SK-N-SH (cell line): Measurements from ENCODE around the gene KIZ. TPM values are rescaled to one million over a fixed set of nuclear protein-coding genes. Genes with fewer than 3 reads are reported as not detected.

Experiments used
- CTCF ChIA-PET: fragments of 300-600, 350-600 bp; formaldehyde crosslinking; extraction: SDS; loops from one replicate; lab custom pipeline; 2021; lab: Yijun Ruan, JAX
- POLR2A ChIA-PET: fragments of 350-600 bp; sonication (Branson Sonifier 250); formaldehyde crosslinking; extraction: SDS; loops from one replicate; lab custom pipeline; 2020; ENCODE audit warnings: antibody characterized with exemption, inconsistent platforms; lab: Yijun Ruan, JAX
- DNase-seq: peaks from one replicate; pipeline ENCODE4 v3.0.0; 2012
- H2AFZ ChIP-seq: fragments of 200-600 bp; sonication (generic); 2 replicates; pipeline ENCODE4 v1.8.1; 2016; ENCODE audit warnings: antibody characterized with exemption, mild to moderate bottlenecking, low read depth
- H3F3A ChIP-seq: fragments of 200-600 bp; sonication (generic); replicated peaks from 2 replicates; pipeline ENCODE3; 2016; ENCODE audit warnings: antibody characterized with exemption, mild to moderate bottlenecking; ENCODE audit not compliant: insufficient read depth
- H3K27ac ChIP-seq, 2 experiments: fragments of 200-500 bp in 1 of 2; fragments of 200-600 bp in 1 of 2; sonication (Bioruptor generic) in 1 of 2; sonication (generic), shearing (Covaris generic) in 1 of 2; 2 replicates each; pipeline versions ENCODE4 v1.5.1 to v1.6.1; 2014 to 2016; ENCODE audit warnings: low read depth in 2 of 2, inconsistent platforms in 1 of 2, low read length in 1 of 2, mild to moderate bottlenecking in 1 of 2, mixed read lengths in 1 of 2
- H3K27me3 ChIP-seq: fragments of 200-600 bp; sonication (generic), shearing (Covaris generic); 2 replicates; pipeline ENCODE4 v1.6.1; 2016; ENCODE audit warnings: mixed run types; ENCODE audit not compliant: insufficient read depth
- H3K36me3 ChIP-seq, 2 experiments: fragments of 200-500 bp in 1 of 2; fragments of 200-600 bp in 1 of 2; sonication (Bioruptor generic) in 1 of 2; sonication (generic) in 1 of 2; replicated peaks in 1 of 2; 2 replicates each; pipeline versions ENCODE3 to v1.5.1; 2014 to 2016; ENCODE audit warnings: low read length in 1 of 2, mild to moderate bottlenecking in 1 of 2; ENCODE audit not compliant: insufficient read depth in 2 of 2, control insufficient read depth in 1 of 2
- H3K4me1 ChIP-seq, 2 experiments: fragments of 200-500 bp in 1 of 2; fragments of 200-600 bp in 1 of 2; sonication (Bioruptor generic) in 1 of 2; sonication (generic), shearing (Covaris generic) in 1 of 2; 2 replicates each; pipeline versions ENCODE4 v1.5.1 to v1.6.1; 2014 to 2016; ENCODE audit warnings: low read depth in 1 of 2, low read length in 1 of 2, mixed run types in 1 of 2; ENCODE audit not compliant: insufficient read depth in 2 of 2, control insufficient read depth in 1 of 2
- H3K4me2 ChIP-seq: fragments of 200-600 bp; sonication (generic), shearing (Covaris generic); 2 replicates; pipeline ENCODE4 v1.6.1; 2017; ENCODE audit warnings: mixed run types
- H3K4me3 ChIP-seq, 2 experiments: fragments of 200-500 bp in 1 of 2; fragments of 200-600 bp in 1 of 2; sonication (Bioruptor generic) in 1 of 2; sonication (generic), shearing (Covaris generic) in 1 of 2; 2 replicates each; pipeline versions ENCODE4 v1.5.1 to v1.8.1; 2014 to 2016; ENCODE audit warnings: low read depth in 2 of 2, inconsistent platforms in 1 of 2, low read length in 1 of 2, mild to moderate bottlenecking in 1 of 2, mixed read lengths in 1 of 2, moderate library complexity in 1 of 2
- H3K79me2 ChIP-seq: fragments of 200-600 bp; sonication (generic); 2 replicates; pipeline ENCODE4 v1.8.1; 2017; ENCODE audit warnings: mild to moderate bottlenecking; ENCODE audit not compliant: insufficient read depth
- H3K9ac ChIP-seq: fragments of 200-600 bp; sonication (generic); 2 replicates; pipeline ENCODE4 v1.6.1; 2017; ENCODE audit warnings: mixed run types
- H3K9me2 ChIP-seq: fragments of 200-600 bp; sonication (generic); 2 replicates; pipeline ENCODE4 v1.6.1; 2017; ENCODE audit warnings: mixed run types
- H3K9me3 ChIP-seq: fragments of 200-600 bp; sonication (generic); 2 replicates; pipeline ENCODE4 v1.6.1; 2017; ENCODE audit warnings: mixed run types, mild to moderate bottlenecking, moderate library complexity
- H4K20me1 ChIP-seq: fragments of 200-600 bp; sonication (generic); 2 replicates; pipeline ENCODE4 v1.6.1; 2017; ENCODE audit warnings: mild to moderate bottlenecking, mixed run types; ENCODE audit not compliant: insufficient read depth
- JUND ChIP-seq: IDR thresholded peaks from 2 replicates; pipeline ENCODE4 v1.4.0; 2012
- NRF1 ChIP-seq: IDR thresholded peaks from 2 replicates; pipeline ENCODE4 v1.6.1; 2012; ENCODE audit warnings: low read depth, mild to moderate bottlenecking, low read length
- SIN3A ChIP-seq: IDR thresholded peaks from 2 replicates; pipeline ENCODE4 v1.6.1; 2012; ENCODE audit warnings: low read depth, mild to moderate bottlenecking, low read length, moderate library complexity, borderline replicate concordance
- WGBS: methylation state at CpG from one replicate; pipeline ENCODE4 v1.1.6; 2017; ENCODE audit warnings: low lambda C conversion rate; 5-methylcytosine and 5-hydroxymethylcytosine counted together
- polyA plus RNA-seq, 3 experiments: library from polyadenylated mRNA; depleted of rRNA; stranded (reverse); fragments of >200 nt; gene quantifications; 2 replicates each; pipeline ENCODE4 v1.2.3, GENCODE V29; 2012
- TF ChIP-seq, protein P1 (sequence below): IDR thresholded peaks from 2 replicates; pipeline ENCODE4 v1.6.1; 2012; ENCODE audit warnings: mild to moderate bottlenecking, low read depth, low read length, moderate library complexity
- TF ChIP-seq, protein P2 (sequence below): IDR thresholded peaks from 2 replicates; pipeline ENCODE4 v1.4.0; 2012; ENCODE audit warnings: low read depth, borderline replicate concordance

KIZ gene
- polyA plus RNA-seq, 1 of the 3 experiments (the other 2 are of a cell fraction) = 3.9 TPM

DNA sequence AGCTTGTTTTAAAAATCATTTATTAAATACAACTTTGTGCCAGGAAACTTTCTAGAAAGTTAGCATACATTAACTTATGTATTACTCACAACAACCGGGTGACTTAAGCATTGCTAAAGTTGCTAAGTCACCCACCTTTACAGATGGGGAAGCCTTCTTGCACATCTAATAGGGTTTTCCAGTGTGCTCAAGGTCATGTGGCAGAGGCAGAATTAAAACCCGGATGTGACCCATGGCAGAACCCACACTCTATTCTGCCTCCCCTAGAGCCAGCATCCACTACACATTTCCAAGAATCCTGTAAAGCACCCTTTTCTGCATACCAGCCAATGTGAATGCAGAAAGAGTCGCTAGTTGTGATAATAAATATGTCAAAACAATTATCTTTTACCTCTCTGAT lies 33.1 kb upstream of the KIZ start (continued):
- TF ChIP-seq, protein P1, sequence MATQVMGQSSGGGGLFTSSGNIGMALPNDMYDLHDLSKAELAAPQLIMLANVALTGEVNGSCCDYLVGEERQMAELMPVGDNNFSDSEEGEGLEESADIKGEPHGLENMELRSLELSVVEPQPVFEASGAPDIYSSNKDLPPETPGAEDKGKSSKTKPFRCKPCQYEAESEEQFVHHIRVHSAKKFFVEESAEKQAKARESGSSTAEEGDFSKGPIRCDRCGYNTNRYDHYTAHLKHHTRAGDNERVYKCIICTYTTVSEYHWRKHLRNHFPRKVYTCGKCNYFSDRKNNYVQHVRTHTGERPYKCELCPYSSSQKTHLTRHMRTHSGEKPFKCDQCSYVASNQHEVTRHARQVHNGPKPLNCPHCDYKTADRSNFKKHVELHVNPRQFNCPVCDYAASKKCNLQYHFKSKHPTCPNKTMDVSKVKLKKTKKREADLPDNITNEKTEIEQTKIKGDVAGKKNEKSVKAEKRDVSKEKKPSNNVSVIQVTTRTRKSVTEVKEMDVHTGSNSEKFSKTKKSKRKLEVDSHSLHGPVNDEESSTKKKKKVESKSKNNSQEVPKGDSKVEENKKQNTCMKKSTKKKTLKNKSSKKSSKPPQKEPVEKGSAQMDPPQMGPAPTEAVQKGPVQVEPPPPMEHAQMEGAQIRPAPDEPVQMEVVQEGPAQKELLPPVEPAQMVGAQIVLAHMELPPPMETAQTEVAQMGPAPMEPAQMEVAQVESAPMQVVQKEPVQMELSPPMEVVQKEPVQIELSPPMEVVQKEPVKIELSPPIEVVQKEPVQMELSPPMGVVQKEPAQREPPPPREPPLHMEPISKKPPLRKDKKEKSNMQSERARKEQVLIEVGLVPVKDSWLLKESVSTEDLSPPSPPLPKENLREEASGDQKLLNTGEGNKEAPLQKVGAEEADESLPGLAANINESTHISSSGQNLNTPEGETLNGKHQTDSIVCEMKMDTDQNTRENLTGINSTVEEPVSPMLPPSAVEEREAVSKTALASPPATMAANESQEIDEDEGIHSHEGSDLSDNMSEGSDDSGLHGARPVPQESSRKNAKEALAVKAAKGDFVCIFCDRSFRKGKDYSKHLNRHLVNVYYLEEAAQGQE = no peak

DNA sequence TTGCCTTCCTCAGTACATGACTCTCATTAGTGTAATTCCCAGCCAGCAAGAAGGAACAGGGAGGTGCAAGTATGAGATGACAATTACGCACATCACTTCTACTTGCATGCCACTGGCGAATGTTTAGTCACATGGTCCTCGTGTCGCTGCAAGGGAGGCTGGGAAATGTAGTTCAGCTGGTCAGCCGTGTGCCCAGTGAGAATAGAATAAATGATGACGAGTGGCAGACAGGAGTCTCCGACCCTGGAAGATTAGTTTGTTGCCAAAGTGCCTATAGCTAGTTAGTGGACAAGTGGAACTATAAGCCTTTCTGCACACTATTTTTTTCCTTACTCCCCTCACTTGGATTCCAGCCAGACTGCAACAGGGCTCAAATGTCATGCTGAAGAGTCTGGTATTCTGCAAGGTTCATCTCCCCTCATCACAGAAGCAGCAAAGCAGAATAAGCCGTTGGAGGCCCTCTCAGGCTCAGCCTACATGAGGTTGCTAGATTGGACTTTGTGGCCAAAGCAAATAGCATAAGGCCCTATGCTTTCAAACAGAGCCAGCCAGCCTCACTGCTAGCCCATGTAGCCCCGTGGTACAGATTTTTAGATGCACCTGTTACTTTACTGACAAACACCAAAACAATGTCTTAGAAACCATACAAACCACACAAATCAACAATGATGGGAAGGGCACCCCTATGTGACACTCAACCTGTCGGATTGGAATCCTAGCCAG lies 29.4 kb upstream of the KIZ start:
- Histone ChIP-seq H3K36me3 (no peaks in the 10 kb centered on the region), H4K20me1 (no peaks in the 10 kb centered on the region), H3F3A (no peaks in the 10 kb centered on the region), H3K79me2 (no peaks in the 10 kb centered on the region), H3K27me3 (peaks cover 49% of the 10 kb centered on the region), H3K4me2 (no peak overlapping the region), H2AFZ (no peak overlapping the region), H3K4me3 (peak overlapping the region in 1 of 2 experiments; percentile 29; a peak in 1 of 4 replicates), H3K27ac (no peak overlapping the region), H3K9me2 (no peaks in the 10 kb centered on the region), H3K9ac (no peak overlapping the region), H3K4me1 (peaks cover 0 to 15% of the 10 kb centered on the region in 2 experiments; a peak in 1 of 4 replicates), H3K9me3 (no peaks in the 10 kb centered on the region)
- DNase-seq = peak; percentile 26
- CTCF ChIA-PET = interaction anchor here (0.6 to 1.3 kb wide), 2 partner anchors 21 to 119 kb away, joined by 4 to 5 read pairs; no protein-coding TSS in a partner anchor
- no peak for TF ChIP-seq SIN3A
- TF ChIP-seq, protein P2, sequence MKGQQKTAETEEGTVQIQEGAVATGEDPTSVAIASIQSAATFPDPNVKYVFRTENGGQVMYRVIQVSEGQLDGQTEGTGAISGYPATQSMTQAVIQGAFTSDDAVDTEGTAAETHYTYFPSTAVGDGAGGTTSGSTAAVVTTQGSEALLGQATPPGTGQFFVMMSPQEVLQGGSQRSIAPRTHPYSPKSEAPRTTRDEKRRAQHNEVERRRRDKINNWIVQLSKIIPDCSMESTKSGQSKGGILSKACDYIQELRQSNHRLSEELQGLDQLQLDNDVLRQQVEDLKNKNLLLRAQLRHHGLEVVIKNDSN = peak; percentile 89
- 9% methylated on average over 9 of the region's 10 CpGs for WGBS
- POLR2A ChIA-PET = no interaction called here

GRCh38 chr20:21099751-21100577 lies 25.9 kb upstream of the KIZ start:
- no peaks in the 10 kb centered on the region for H3F3A ChIP-seq
- TF ChIP-seq JUND = no peak
- TF ChIP-seq, protein P2 = no peak
- no peak for TF ChIP-seq NRF1
- ChIA-PET POLR2A (no interaction called here), CTCF (no interaction called here)
- peak; percentile 59 for DNase-seq
- peaks cover 0 to 23% of the 10 kb centered on the region in 2 experiments; a peak in 1 of 4 replicates for H3K4me1 ChIP-seq
- H3K9me2 ChIP-seq = no peaks in the 10 kb centered on the region
- H3K9me3 ChIP-seq = no peaks in the 10 kb centered on the region
- peak overlapping the region; percentile 26 to 52 for H3K4me3 ChIP-seq
- H3K4me2 ChIP-seq = peak overlapping the region; percentile 72
- H3K79me2 ChIP-seq = no peaks in the 10 kb centered on the region
- H2AFZ ChIP-seq = peak overlapping the region; percentile 54
- H4K20me1 ChIP-seq = no peaks in the 10 kb centered on the region
- 12% methylated on average over 45 of the region's 46 CpGs for WGBS
- H3K9ac ChIP-seq = no peak overlapping the region
- H3K36me3 ChIP-seq = no peaks in the 10 kb centered on the region
- H3K27me3 ChIP-seq = peaks cover 69% of the 10 kb centered on the region
- no peak overlapping the region for H3K27ac ChIP-seq
